B cell (primary cell): ENCODE results near the gene COL8A2.

Experiments
- EZH2 ChIP-seq: IDR thresholded peaks from 2 replicates; pipeline ENCODE4 v1.6.1; 2012; ENCODE audit warnings: borderline replicate concordance, low read depth, mild to moderate bottlenecking, moderate library complexity, low read length; ENCODE audit not compliant: insufficient read depth, poor library complexity, severe bottlenecking
- TF ChIP-seq, protein P1 (sequence below): fragments of 200-600 bp; IDR thresholded peaks from one replicate; pipeline ENCODE4 v1.8.0; 2022; ENCODE audit warnings: antibody characterized with exemption, mild to moderate bottlenecking

DNA sequence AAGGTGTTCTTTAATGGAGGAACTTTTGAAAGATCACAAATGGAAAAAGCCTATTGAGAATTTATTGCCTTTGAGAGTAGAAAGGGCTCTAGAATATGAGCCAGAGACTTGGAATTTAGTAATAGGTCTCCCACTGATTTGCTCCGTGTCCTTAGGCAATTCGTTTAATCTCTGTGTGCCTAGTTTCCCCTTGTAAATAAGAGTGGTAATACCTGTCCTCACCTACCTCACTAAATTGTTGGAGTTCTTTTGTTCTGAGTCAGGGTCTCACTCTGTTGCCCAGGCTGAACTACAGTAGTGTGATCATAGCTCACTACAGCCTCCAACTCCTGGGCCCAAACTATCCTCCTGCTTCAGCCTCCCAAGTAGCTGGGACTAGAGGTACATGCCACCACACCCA is 56.2 kb downstream of the COL8A2 start:
- TF ChIP-seq, protein P1, sequence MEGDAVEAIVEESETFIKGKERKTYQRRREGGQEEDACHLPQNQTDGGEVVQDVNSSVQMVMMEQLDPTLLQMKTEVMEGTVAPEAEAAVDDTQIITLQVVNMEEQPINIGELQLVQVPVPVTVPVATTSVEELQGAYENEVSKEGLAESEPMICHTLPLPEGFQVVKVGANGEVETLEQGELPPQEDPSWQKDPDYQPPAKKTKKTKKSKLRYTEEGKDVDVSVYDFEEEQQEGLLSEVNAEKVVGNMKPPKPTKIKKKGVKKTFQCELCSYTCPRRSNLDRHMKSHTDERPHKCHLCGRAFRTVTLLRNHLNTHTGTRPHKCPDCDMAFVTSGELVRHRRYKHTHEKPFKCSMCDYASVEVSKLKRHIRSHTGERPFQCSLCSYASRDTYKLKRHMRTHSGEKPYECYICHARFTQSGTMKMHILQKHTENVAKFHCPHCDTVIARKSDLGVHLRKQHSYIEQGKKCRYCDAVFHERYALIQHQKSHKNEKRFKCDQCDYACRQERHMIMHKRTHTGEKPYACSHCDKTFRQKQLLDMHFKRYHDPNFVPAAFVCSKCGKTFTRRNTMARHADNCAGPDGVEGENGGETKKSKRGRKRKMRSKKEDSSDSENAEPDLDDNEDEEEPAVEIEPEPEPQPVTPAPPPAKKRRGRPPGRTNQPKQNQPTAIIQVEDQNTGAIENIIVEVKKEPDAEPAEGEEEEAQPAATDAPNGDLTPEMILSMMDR, result no peak
- TF ChIP-seq EZH2, result no peak
